H9 (cell line): ENCODE results near the gene PRKCZ. TPM values are rescaled to one million over a fixed set of nuclear protein-coding genes. Genes with fewer than 3 reads are reported as not detected.
A peak's percentile ranks its signal among the peaks of the same experiment; 100 is the strongest.

Experiments
- DNase-seq: peaks from one replicate; pipeline ENCODE4 v3.0.0-alpha.2; 2017
- H2AFZ ChIP-seq: one replicate; pipeline ENCODE4 v1.6.1; 2013; ENCODE audit warnings: mild to moderate bottlenecking, low read length, control low read depth, moderate library complexity
- H2AK5ac ChIP-seq: 2 replicates; pipeline ENCODE4 v1.6.1; 2013; ENCODE audit warnings: low read length, control low read depth, mixed read lengths; ENCODE audit not compliant: insufficient read length
- H2BK120ac ChIP-seq: one replicate; pipeline ENCODE4 v1.6.1; 2013; ENCODE audit warnings: low read depth, mild to moderate bottlenecking, low read length, control low read depth, inconsistent platforms; ENCODE audit not compliant: poor library complexity, severe bottlenecking
- H2BK12ac ChIP-seq: 2 replicates; pipeline ENCODE4 v1.6.1; 2013; ENCODE audit warnings: low read length, control low read depth, mixed read lengths, low read depth; ENCODE audit not compliant: insufficient read length
- H2BK15ac ChIP-seq: 2 replicates; pipeline ENCODE4 v1.6.1; 2013; ENCODE audit warnings: low read depth, low read length, control low read depth
- H2BK20ac ChIP-seq: one replicate; pipeline ENCODE4 v1.6.1; 2013; ENCODE audit warnings: low read depth, mild to moderate bottlenecking, low read length, control low read depth, inconsistent platforms; ENCODE audit not compliant: poor library complexity, severe bottlenecking
- H2BK5ac ChIP-seq: 2 replicates; pipeline ENCODE4 v1.6.1; 2013; ENCODE audit warnings: low read length, control low read depth, mixed read lengths; ENCODE audit not compliant: insufficient read length
- H3K14ac ChIP-seq: 2 replicates; pipeline ENCODE4 v1.6.1; 2013; ENCODE audit warnings: low read length, control low read depth; ENCODE audit not compliant: insufficient read depth
- H3K18ac ChIP-seq: 2 replicates; pipeline ENCODE4 v1.6.1; 2013; ENCODE audit warnings: low read depth, mild to moderate bottlenecking, mixed read lengths, low read length, control low read depth; ENCODE audit not compliant: insufficient read length
- H3K23ac ChIP-seq: 2 replicates; pipeline ENCODE4 v1.6.1; 2013; ENCODE audit warnings: low read length, control low read depth, mixed read lengths, low read depth; ENCODE audit not compliant: insufficient read length
- H3K23me2 ChIP-seq: 2 replicates; pipeline ENCODE4 v1.6.1; 2013; ENCODE audit warnings: low read depth, mild to moderate bottlenecking, mixed read lengths, low read length, control low read depth; ENCODE audit not compliant: insufficient read length, poor library complexity, severe bottlenecking
- H3K27ac ChIP-seq: 2 replicates; pipeline ENCODE4 v1.5.1; 2013; ENCODE audit warnings: low read length, control low read depth, mixed read lengths, low read depth; ENCODE audit not compliant: insufficient read length
- H3K27me3 ChIP-seq: 2 replicates; pipeline ENCODE4 v1.6.1; 2013; ENCODE audit warnings: low read length, control low read depth, inconsistent platforms; ENCODE audit not compliant: insufficient read depth
- H3K4ac ChIP-seq: 2 replicates; pipeline ENCODE4 v1.6.1; 2013; ENCODE audit warnings: low read depth, mild to moderate bottlenecking, control low read depth, inconsistent platforms, low read length, moderate library complexity
- H3K4me1 ChIP-seq: 2 replicates; pipeline ENCODE4 v1.6.1; 2013; ENCODE audit warnings: low read length, control low read depth, inconsistent platforms; ENCODE audit not compliant: insufficient read depth
- H3K4me2 ChIP-seq: 2 replicates; pipeline ENCODE4 v1.6.1; 2013; ENCODE audit warnings: low read length, control low read depth, mixed read lengths; ENCODE audit not compliant: insufficient read length, insufficient read depth
- H3K56ac ChIP-seq: 2 replicates; pipeline ENCODE4 v1.6.1; 2013; ENCODE audit warnings: low read depth, mild to moderate bottlenecking, mixed read lengths, low read length, control low read depth; ENCODE audit not compliant: insufficient read length
- H3K79me1 ChIP-seq: 2 replicates; pipeline ENCODE4 v1.6.1; 2013; ENCODE audit warnings: low read depth, mild to moderate bottlenecking, moderate library complexity, low read length, control low read depth, inconsistent platforms; ENCODE audit not compliant: insufficient read depth, poor library complexity, severe bottlenecking
- H3K79me2 ChIP-seq: 2 replicates; pipeline ENCODE4 v1.6.1; 2013; ENCODE audit warnings: low read length, control low read depth, inconsistent platforms; ENCODE audit not compliant: insufficient read depth
- H3K9ac ChIP-seq: 2 replicates; pipeline ENCODE4 v1.6.1; 2013; ENCODE audit warnings: low read length, control low read depth, mixed read lengths; ENCODE audit not compliant: insufficient read length; ENCODE audit errors: extremely low read depth
- H3K9me3 ChIP-seq: one replicate; pipeline ENCODE4 v1.6.1; 2013; ENCODE audit warnings: low read depth, low read length, inconsistent platforms; ENCODE audit not compliant: control insufficient read depth
- H3T11ph ChIP-seq: one replicate; pipeline ENCODE4 v1.6.1; 2013; ENCODE audit warnings: mild to moderate bottlenecking, low read length, control low read depth, inconsistent platforms
- H4K20me1 ChIP-seq: one replicate; pipeline ENCODE4 v1.6.1; 2013; ENCODE audit not compliant: control insufficient read depth, insufficient read length, insufficient read depth
- H4K5ac ChIP-seq: 2 replicates; pipeline ENCODE4 v1.6.1; 2013; ENCODE audit warnings: low read depth, mild to moderate bottlenecking, mixed read lengths, low read length, control low read depth; ENCODE audit not compliant: insufficient read length
- H4K8ac ChIP-seq: replicated peaks from 2 replicates; pipeline ENCODE4 v1.6.1; 2013; ENCODE audit warnings: low read length, control low read depth, mixed read lengths, low read depth; ENCODE audit not compliant: insufficient read length
- H4K91ac ChIP-seq: 2 replicates; pipeline ENCODE4 v1.6.1; 2013; ENCODE audit warnings: low read depth, mild to moderate bottlenecking, moderate library complexity, mixed read lengths, low read length, control low read depth; ENCODE audit not compliant: insufficient read length
- H3K27ac Mint-ChIP-seq, 3 experiments: 2 replicates in 2 of 3; 3 replicates in 1 of 3; pipeline ENCODE4 v1.8.0; 2020 to 2021; ENCODE audit warnings: mixed read lengths in 3 of 3, mild to moderate bottlenecking in 1 of 3, moderate library complexity in 1 of 3
- H3K27me3 Mint-ChIP-seq: 2 replicates; pipeline ENCODE4 v1.8.0; 2021; ENCODE audit warnings: low read depth, mild to moderate bottlenecking, moderate library complexity, mixed read lengths
- H3K36me3 Mint-ChIP-seq, 3 experiments: 2 replicates in 2 of 3; 3 replicates in 1 of 3; pipeline ENCODE4 v1.8.0; 2020 to 2021; ENCODE audit warnings: low read depth in 3 of 3, mixed read lengths in 3 of 3; ENCODE audit not compliant: insufficient read depth in 1 of 3
- H3K4me1 Mint-ChIP-seq, 2 experiments: 2 replicates each; pipeline ENCODE4 v1.8.0; 2020; ENCODE audit warnings: mixed read lengths in 2 of 2
- H3K4me3 Mint-ChIP-seq, 2 experiments: 2 replicates in 1 of 2; 3 replicates in 1 of 2; pipeline ENCODE4 v1.8.0; 2020 to 2021; ENCODE audit warnings: mild to moderate bottlenecking in 2 of 2, mixed read lengths in 2 of 2, moderate library complexity in 1 of 2
- H3K9me3 Mint-ChIP-seq, 2 experiments: 2 replicates in 1 of 2; 3 replicates in 1 of 2; pipeline ENCODE4 v1.8.0; 2020; ENCODE audit warnings: mild to moderate bottlenecking in 2 of 2, mixed read lengths in 2 of 2, moderate library complexity in 1 of 2
- CTCF ChIP-seq: fragments of 200-600 bp; sonication (generic); conservative IDR thresholded peaks from 3 replicates; pipeline ENCODE4 v1.8.0; 2021; ENCODE audit warnings: antibody characterized with exemption, mild to moderate bottlenecking
- WGBS: extraction: QIAGEN DNeasy Blood & Tissue Kit; methylation state at CpG from one replicate; pipeline ENCODE4 v1.1.7; 2013; ENCODE audit warnings: missing lambda C conversion rate, low lambda C conversion rate, mixed read lengths; ENCODE audit not compliant: insufficient read length; ENCODE audit errors: extremely low coverage; 5-methylcytosine and 5-hydroxymethylcytosine counted together
- total RNA-seq: library from RNA; stranded (reverse); gene quantifications from 2 replicates; pipeline ENCODE4 v1.2.1, GENCODE V29; 2021

Gene PRKCZ
- total RNA-seq, 1 experiment from 2014 or later: 48.4 TPM

DNA sequence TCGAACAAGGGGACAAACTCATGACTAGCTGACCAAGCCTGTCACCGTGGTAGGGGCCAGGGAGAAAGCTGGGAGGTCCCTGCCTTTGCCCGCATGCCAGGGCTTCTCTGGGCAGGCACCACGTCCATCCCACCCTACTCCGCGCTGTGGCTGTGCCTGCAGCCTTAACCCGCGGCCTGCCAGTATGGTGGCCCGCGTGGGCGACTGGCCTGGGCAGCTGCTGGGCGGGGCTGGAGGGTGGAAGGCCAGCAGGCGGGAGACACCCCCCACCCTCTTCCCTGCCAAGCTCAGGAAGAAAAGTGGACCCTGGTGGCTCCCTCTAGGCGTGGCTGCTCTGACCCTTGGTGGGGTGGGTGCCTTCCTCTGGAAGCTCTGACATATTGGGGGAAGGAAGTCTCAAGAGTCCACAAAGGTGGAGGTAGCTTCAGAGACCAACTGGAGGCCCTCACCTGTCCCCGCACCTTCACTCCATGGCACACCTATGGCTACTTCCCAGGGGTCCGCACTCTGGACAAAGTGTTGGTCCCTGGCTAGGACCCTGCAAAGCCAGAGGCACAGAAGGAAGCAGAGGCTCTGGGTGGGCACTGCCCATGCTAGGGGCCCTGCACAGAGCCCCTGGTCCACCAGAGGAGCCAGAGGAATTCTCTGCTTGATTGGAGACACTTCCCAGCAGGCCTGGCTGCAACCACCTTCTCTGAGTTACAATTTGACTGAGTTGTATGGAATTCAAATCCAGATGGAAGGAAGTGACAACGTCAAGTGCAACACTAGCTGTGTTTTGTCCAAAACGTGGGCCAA, 174.6 kb downstream of the PRKCZ start:
- Histone ChIP-seq H3T11ph (no peak overlapping the region), H4K8ac (no peak overlapping the region), H2AFZ (no peak overlapping the region), H2BK5ac (no peak overlapping the region), H4K5ac (no peak overlapping the region), H3K79me1 (no peaks in the 10 kb centered on the region), H2BK15ac (no peak overlapping the region), H3K4ac (no peak overlapping the region), H2BK120ac (no peak overlapping the region), H4K20me1 (no peaks in the 10 kb centered on the region), H3K56ac (no peak overlapping the region), H3K27ac (no peak overlapping the region), H3K14ac (no peak overlapping the region), H2BK20ac (no peak overlapping the region), H3K23ac (no peak overlapping the region), H3K9me3 (no peaks in the 10 kb centered on the region), H3K9ac (no peak overlapping the region), H3K18ac (no peak overlapping the region), H3K27me3 (no peaks in the 10 kb centered on the region), H3K23me2 (peaks cover 18% of the 10 kb centered on the region), H3K79me2 (peaks cover 12% of the 10 kb centered on the region; the same call in 1 of the 2 replicates), H2AK5ac (no peak overlapping the region), H3K4me2 (no peak overlapping the region), H4K91ac (no peak overlapping the region), H2BK12ac (no peak overlapping the region), H3K4me1 (no peaks in the 10 kb centered on the region; the same call in 1 of the 2 replicates)
- no peak for DNase-seq
- Mint-ChIP-seq H3K27me3 (peaks cover 3% of the 10 kb centered on the region), H3K9me3 (no peaks in the 10 kb centered on the region; a peak in 1 of 5 replicates), H3K27ac (peak overlapping the region in 1 of 3 experiments; percentile 55; a peak in 1 of 7 replicates), H3K4me1 (peaks cover 8 to 16% of the 10 kb centered on the region in 2 experiments), H3K36me3 (peaks cover 0 to 8% (median 2%) of the 10 kb centered on the region in 3 experiments; a peak in 4 of 7 replicates), H3K4me3 (no peak overlapping the region)
- WGBS: no CpG with 5 or more reads among the region's 18 CpGs
- TF ChIP-seq CTCF: no peak
